ENCODE results near the gene ANK2. TPM values are rescaled to one million over a fixed set of nuclear protein-coding genes. Genes with fewer than 3 reads are reported as not detected.

Gene ANK2
- total and polyA plus RNA-seq, 5 donors from 2014 or later = not detected

DNA sequence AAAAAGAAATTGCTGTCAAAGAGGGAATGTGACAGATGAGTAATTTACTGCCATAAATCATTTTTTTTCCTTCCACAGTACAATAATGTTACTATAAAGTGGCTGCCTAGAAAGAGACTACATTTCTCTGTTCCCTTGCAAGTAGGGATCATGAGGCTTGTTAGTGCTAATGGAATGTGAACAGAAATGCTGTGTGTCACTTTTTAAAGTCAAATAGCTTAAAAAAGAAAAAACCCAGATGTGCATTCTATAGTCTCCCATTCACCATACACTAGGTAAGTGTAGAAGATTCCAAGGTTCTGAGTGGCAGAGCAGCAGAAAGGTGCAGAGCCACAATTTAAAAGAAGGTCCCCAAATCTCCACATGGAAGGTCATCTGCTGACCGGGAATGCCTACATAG lies 383.7 kb downstream of the ANK2 start:
- Histone ChIP-seq H3K4me1 (ENCODE audit: control insufficient read depth, insufficient read depth, low read length, poor library complexity, severe bottlenecking) (no peaks in the 10 kb centered on the region), H3K27me3 (ENCODE audit: control insufficient read depth, insufficient read depth, low read length) (peaks cover 4% of the 10 kb centered on the region), H3K4me3 (ENCODE audit: low read depth, low read length) (no peak overlapping the region), H3K9me3 (ENCODE audit: control insufficient read depth in 2 of 2, low read length in 2 of 2) (no peaks in the 10 kb centered on the region), H3K36me3 (ENCODE audit: control insufficient read depth, insufficient read depth, low read length) (no peaks in the 10 kb centered on the region), H3K27ac (ENCODE audit: insufficient read depth, low read length, poor library complexity, severe bottlenecking) (no peak overlapping the region)
- ATAC-seq (ENCODE audit: low read depth in 2 of 2) = no peak
- H3K9me3 Mint-ChIP-seq = peaks cover 0 to 14% (median 0%) of the 10 kb centered on the region in 7 donors
- peaks cover 13% of the 10 kb centered on the region for H3K27me3 Mint-ChIP-seq
- peaks cover 7 to 12% (median 11%) of the 10 kb centered on the region in 4 donors for H3K4me1 Mint-ChIP-seq
- peaks cover 4% of the 10 kb centered on the region for H3K36me3 Mint-ChIP-seq
- H3K27ac Mint-ChIP-seq = no peak overlapping the region
- no peak overlapping the region for H3K4me3 Mint-ChIP-seq
- no peak for DNase-seq

Data from CD4-positive, CD25-positive, alpha-beta regulatory T cell (primary cell).